NCI-H2196 treated with DMSO at 0.1 percent for 48 hours (cell line): ENCODE results near the gene MCRIP2.

Source experiments
- DNase-seq: peaks from one replicate; lab custom pipeline; 2025; ENCODE audit not compliant: unreplicated experiment; lab: John Stamatoyannopoulos, UW

MCRIP2 gene

DNA sequence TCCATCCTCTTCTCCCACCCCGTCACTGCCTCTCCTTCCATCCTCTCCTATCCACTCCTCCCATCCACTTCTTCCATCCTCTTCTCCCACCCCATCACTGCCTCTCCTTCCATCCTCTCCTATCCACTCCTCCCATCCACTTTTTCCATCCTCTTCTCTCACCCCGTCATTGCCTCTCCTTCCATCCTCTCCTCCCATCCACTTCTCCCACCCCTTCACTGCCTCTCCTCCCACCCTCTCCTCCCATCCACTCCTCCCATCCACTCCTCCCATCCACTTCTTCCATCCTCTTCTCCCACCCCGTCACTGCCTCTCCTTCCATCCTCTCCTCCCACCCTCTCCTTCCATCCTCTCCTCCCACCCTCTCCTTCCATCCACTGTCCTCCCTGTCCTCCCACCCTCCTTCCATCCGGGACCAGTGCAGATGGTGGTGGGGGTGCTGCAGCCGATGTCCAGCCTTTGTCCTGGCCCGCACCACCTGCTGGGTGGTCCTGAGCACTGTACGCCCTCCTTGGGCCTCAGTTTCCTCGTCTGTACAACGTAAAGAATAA lies 9.7 kb upstream of the MCRIP2 start:
- no peak for DNase-seq

- no peak for DNase-seq
Measured at GRCh38 chr16:632486-633335, 8.9 kb upstream of the MCRIP2 start.

DNA sequence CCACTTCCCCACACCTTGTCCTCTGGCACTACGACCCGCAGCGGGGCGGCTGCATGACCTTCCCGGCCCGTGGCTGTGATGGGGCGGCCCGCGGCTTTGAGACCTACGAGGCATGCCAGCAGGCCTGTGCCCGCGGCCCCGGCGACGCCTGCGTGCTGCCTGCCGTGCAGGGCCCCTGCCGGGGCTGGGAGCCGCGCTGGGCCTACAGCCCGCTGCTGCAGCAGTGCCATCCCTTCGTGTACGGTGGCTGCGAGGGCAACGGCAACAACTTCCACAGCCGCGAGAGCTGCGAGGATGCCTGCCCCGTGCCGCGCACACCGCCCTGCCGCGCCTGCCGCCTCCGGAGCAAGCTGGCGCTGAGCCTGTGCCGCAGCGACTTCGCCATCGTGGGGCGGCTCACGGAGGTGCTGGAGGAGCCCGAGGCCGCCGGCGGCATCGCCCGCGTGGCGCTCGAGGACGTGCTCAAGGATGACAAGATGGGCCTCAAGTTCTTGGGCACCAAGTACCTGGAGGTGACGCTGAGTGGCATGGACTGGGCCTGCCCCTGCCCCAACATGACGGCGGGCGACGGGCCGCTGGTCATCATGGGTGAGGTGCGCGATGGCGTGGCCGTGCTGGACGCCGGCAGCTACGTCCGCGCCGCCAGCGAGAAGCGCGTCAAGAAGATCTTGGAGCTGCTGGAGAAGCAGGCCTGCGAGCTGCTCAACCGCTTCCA lies 8.1 kb upstream of the MCRIP2 start:
- DNase-seq: no peak

- no peak for DNase-seq
Measured at GRCh38 chr16:634051-634670, 7.5 kb upstream of the MCRIP2 start.

DNA sequence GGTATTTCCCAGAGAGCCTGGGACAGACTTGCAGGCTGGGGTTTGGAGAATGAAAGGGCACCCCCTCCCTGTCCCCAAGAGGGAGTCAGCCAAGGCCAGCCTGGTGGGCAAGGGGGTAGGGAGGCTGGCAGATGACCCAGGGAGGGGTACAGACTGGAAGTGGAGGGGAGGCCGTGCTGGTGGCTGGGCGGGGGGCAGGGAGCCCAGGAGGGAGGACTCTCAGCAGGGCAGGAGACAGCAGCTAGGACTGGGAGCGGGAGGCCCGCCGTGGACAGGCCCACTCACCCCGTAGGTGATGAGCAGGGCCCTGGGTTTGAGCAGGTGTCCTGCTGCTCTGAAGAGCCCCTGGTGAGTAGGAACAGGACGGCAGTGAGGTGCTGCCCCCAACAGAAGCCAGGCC lies 6.6 kb upstream of the MCRIP2 start:
- DNase-seq: no peak

GRCh38 chr16:635573-636205 lies 5.9 kb upstream of the MCRIP2 start:
- no peak for DNase-seq

DNA sequence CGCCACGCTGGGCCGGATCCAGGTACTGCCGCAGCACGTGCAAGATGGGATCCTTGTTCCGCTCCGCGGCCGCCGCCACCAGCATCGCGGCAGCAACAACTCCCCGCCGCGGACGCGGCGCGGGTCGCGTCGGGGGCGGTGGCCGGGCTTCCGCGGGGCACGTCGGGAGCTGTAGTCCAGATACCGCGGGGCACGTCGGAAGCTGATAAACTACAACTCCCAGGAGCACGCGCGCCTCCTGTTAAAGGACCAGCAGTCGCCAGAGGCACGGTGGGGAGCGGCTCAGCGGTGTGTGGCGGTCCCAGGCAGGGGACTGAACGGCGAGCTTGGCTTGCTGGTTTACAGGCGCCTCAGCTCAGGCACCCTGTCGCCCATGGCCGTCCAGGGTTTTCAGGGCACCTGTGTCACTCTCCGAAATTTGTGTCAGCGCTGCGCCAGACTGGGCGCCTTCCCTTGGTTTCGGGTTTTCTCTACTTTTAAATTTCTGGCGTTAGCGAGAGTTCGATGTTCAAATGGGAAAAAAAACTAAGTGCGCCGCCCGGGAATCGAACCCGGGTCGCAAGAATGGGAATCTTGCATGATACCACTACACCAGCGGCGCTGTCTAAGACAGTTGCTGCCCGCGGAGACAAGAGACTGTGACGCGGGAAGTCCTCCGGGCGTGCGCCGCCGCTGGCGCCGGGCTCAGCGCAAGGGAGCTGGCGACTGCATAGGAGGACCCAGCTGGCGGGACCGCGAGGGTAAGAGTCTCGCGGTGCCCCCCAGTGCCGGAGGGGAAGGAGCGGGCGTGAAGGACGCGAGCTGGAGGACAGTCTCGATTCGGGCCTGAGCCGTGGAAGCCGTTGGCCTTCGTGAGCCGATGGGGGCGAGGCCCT lies 5.2 kb upstream of the MCRIP2 start, which contains the start of gene METTL26:
Gene METTL26 (minus strand): TSS at position 100 of the 875 bp plus-strand sequence. CDS start 15 bp downstream, at position 85.
- peak; percentile 83 for DNase-seq

GRCh38 chr16:637081-638018 lies 4.3 kb upstream of the MCRIP2 start:
- DNase-seq: no peak

DNA sequence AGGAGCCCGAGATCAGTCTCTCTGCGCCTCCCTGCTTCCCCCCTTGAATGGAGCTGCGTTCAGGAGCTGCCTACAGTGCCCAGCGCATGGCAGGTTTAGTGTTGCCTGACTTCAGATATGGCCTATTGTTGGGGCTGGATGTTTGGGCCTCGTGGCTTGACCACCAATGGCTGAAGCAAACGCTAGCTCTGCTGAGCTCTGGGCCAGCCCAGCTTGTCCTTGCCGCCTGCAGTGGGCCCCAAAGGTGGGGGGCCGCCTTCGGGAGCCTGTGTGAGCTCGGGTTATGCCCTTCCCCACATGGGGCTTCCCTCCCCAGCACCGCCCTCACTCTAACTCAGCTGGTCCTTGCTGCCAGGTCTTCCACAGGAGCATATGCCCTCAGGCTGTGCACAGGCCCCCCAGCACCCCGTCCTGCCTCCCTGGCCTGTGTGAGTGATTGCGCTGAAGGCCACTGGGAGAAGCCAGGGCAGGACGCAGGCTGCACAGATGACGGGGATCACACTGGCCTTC lies 3.5 kb upstream of the MCRIP2 start:
- DNase-seq: no peak

DNA sequence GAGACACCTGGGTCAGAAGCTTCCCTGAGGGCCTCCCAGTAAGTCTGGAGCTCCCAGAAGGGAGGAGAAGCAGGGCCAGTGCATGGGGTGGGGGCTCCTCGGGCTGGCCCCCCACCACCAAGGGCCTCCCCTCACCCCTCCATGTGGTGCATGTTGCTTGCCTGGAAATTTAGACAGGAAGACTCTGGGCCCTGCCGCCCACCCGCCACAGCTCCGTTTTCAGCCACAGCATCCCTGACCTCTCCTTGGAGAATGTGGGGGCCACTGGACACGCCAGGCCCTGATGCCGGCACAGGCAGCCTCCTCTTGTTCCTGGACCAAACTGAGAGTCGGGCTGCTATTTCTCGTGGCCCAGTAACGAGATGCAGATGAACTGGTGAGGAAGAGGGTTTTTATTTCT lies 2.8 kb upstream of the MCRIP2 start:
- DNase-seq: no peak

DNA sequence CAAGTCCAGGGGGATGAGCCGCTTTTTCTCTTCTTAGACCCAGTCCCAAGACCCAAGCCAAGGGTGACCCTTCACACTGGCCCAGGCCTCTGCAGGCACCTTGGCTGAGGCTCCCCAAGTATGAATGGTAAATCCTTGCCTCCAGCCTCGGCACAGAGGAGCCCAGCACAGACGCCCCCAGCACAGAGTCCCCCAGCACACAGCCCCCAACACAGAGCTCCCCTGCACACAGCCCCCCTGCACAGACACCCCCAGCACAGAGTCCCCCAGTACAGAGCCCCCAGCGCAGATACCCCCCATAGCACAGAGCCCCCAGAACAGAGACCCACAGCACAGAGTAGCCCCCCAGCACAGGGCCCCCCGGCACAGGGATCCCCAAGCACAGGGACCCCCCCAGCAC lies 1.0 kb upstream of the MCRIP2 start:
- no peak for DNase-seq

GRCh38 chr16:642189-643049 lies 791 bp downstream of the MCRIP2 start:
- peak; percentile 37 for DNase-seq

- DNase-seq: no peak
Measured at GRCh38 chr16:643050-643368, 1.4 kb downstream of the MCRIP2 start.

DNA sequence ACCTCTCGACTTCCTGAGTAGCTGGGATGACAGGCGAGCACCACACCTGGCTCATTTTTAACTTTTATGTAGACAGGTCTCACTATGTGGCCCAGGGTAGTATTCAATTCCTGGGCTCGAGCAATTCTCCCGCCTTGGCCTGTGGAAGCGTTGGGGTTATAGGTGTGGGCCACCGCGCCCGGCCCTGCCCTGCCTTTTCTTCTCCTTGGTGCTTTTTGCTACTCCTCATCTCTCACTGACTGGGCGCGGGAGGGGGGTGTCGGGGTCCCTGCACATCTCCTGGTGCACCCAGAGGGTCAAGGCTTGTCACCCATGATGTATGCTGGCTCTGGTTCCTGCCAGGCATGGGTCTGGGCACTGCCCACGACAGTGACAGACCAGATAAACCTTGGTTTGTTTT lies 2.9 kb downstream of the MCRIP2 start:
- no peak for DNase-seq

- no peak for DNase-seq
Measured at GRCh38 chr16:645852-646678, 4.4 kb downstream of the MCRIP2 start.

DNA sequence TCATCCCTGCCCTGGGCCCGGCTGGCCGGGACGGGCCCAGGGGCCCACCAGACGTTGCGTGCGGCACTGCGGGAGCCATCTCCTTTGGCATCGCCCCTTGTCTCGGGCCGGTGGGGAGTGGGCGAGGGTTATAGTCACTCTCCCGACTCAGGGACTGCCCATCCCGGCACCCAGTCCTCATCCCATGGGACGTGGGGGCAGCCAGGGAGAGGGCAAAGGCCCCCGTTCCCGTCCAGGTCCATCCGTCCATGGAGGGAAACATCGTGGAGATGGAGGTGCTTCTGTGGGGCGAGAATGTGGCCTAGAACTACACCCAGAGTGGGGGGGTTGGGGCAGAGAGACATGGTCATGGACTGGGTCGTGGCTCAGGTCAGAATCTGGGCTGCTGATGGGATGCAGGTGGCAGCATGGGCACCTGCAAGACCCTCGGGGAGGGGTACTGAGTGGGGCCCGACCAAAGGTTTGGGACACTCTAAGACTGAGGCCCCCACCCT lies 5.1 kb downstream of the MCRIP2 start:
- DNase-seq: no peak
